Measurements from ENCODE around the gene LGALS3BP. TPM values are rescaled to one million over a fixed set of nuclear protein-coding genes. Genes with fewer than 3 reads are reported as not detected.
A peak's percentile ranks its signal among the peaks of the same experiment; 100 is the strongest.

The LGALS3BP gene
- total and polyA plus RNA-seq, 2 of the 13 experiments (the other 11 are each of a cell fraction or from before 2014, with no cell fraction given) = 137 to 332 TPM

DNA sequence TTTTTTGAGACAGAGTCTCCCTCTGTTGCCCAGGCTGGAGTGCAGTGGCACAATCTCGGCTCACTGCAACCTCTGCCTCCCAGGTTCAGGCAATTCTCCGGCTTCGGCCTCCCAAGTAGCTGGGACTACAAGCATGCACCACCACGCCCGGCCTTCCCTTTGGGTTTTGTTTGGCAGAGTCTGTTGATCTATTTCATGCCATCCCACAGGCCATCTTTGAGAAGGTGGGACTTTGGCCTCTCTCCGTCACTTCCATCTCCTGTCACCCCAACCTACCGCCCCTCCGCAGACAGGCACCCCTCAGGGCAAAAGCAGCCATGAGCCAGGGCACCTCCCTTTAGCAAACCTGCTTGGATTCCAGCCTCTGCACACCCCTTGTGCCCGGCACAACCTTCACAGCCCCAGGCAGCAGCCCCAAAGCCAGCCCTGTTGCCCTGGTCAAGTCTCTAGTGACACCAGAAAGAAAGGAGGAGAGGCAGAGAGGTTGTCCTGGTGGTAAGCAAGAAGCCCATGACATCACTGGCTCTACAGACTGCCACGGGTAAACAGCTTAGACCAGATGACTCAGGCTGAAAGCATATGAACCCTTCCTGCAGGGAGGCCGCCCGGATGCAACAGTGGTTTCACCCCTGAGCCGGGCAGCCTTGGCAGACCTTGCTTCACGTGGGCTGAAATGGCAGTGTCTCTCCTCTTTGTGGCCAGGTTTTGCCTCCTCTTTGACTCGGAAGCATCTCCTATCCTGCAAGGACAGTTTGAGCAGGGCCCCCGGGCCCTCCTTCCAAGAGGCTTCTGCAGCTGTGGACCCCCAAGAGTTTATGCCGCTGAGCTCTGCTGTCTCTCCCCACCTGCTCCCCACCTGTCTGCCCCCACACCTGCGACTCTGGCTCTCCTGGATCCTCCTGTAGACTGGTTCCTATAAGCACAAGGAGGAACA is 46.4 kb downstream of the LGALS3BP start (continued):
- TF ChIP-seq, protein P1, sequence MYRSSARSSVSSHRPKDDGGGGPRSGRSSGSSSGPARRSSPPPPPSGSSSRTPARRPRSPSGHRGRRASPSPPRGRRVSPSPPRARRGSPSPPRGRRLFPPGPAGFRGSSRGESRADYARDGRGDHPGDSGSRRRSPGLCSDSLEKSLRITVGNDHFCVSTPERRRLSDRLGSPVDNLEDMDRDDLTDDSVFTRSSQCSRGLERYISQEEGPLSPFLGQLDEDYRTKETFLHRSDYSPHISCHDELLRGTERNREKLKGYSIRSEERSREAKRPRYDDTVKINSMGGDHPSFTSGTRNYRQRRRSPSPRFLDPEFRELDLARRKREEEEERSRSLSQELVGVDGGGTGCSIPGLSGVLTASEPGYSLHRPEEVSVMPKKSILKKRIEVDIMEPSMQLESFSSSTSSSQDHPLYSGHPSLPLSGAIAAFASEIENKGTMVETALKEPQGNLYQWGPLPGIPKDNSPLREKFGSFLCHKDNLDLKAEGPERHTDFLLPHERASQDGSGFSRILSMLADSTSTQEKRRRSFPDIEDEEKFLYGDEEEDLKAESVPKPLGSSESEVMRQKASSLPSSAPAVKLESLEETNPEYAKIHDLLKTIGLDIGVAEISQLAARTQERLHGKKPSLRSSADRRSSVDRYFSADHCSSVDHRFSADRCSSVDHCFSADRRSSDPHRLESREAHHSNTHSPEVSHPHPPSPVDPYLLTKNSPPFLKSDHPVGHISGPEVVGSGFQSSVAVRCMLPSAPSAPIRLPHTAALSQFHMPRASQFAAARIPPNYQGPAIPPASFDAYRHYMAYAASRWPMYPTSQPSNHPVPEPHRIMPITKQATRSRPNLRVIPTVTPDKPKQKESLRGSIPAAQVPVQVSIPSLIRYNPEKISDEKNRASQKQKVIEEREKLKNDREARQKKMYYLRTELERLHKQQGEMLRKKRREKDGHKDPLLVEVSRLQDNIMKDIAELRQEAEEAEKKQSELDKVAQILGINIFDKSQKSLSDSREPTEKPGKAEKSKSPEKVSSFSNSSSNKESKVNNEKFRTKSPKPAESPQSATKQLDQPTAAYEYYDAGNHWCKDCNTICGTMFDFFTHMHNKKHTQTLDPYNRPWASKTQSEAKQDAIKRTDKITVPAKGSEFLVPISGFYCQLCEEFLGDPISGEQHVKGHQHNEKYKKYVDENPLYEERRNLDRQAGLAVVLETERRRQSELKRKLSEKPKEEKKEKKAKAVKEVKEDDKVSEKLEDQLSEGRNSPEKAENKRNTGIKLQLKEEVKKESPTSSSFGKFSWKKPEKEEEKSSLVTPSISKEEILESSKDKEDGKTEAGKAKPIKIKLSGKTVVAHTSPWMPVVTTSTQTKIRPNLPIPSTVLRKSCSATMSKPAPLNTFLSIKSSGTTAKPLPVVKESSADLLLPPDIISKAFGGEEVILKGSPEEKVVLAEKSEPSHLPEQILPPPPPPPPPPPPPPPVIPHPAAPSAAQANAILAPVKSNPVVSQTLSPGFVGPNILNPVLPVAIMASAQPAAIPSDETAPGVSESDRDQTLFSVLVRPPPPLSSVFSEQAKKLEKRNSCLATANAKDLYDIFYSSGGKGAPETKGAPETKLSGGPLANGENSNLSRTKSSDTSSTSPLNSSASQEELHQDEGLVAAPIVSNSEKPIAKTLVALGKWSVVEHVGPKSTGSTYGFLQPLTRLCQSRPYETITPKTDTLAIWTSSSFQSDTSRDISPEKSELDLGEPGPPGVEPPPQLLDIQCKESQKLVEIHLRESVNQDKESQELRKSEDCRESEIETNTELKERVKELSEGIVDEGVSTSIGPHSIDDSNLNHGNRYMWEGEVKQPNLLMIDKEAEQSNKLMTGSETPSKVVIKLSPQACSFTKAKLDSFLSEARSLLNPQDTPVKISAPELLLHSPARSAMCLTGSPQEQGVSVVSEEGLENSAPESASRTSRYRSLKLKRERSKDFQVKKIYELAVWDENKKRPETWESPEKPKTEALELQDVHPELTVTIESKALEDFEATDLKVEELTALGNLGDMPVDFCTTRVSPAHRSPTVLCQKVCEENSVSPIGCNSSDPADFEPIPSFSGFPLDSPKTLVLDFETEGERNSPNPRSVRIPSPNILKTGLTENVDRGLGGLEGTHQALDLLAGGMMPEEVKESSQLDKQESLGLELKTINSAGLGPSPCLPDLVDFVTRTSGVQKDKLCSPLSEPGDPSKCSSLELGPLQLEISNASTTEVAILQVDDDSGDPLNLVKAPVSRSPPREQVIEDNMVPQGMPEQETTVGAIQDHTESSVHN (CRISPR knock-in tag; IDR thresholded peaks at IDR 0.05) = no peak
- TF ChIP-seq NAIF1 (CRISPR knock-in tag; IDR thresholded peaks at IDR 0.05; ENCODE audit: borderline replicate concordance) (no peak), ISL2 (CRISPR knock-in tag; IDR thresholded peaks at IDR 0.05) (no peak), NFKB2 (CRISPR knock-in tag; IDR thresholded peaks at IDR 0.05; ENCODE audit: borderline replicate concordance) (no peak), ZNF619 (CRISPR knock-in tag; IDR thresholded peaks at IDR 0.05) (0 out of 2 replicates have a peak, but pooled peaks have one; percentile 65), PTBP1 (IDR thresholded peaks at IDR 0.05; ENCODE audit: low read depth, low read length, poor library complexity, severe bottlenecking) (no peak), ZMYM4 (CRISPR knock-in tag; IDR thresholded peaks at IDR 0.05) (no peak), GABPB1 (CRISPR knock-in tag; IDR thresholded peaks at IDR 0.05) (peak; percentile 51), ZFP36L2 (CRISPR knock-in tag; IDR thresholded peaks at IDR 0.05) (no peak), EED (CRISPR knock-in tag; IDR thresholded peaks at IDR 0.05) (no peak), SETDB1 (CRISPR knock-in tag; IDR thresholded peaks at IDR 0.05; ENCODE audit: borderline replicate concordance) (no peak), CHCHD3 (CRISPR knock-in tag; IDR thresholded peaks at IDR 0.05) (no peak)
- TF ChIP-seq, protein P2, sequence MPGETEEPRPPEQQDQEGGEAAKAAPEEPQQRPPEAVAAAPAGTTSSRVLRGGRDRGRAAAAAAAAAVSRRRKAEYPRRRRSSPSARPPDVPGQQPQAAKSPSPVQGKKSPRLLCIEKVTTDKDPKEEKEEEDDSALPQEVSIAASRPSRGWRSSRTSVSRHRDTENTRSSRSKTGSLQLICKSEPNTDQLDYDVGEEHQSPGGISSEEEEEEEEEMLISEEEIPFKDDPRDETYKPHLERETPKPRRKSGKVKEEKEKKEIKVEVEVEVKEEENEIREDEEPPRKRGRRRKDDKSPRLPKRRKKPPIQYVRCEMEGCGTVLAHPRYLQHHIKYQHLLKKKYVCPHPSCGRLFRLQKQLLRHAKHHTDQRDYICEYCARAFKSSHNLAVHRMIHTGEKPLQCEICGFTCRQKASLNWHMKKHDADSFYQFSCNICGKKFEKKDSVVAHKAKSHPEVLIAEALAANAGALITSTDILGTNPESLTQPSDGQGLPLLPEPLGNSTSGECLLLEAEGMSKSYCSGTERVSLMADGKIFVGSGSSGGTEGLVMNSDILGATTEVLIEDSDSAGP (CRISPR knock-in tag; IDR thresholded peaks at IDR 0.05; ENCODE audit: borderline replicate concordance) = no peak
- TF ChIP-seq, protein P3, sequence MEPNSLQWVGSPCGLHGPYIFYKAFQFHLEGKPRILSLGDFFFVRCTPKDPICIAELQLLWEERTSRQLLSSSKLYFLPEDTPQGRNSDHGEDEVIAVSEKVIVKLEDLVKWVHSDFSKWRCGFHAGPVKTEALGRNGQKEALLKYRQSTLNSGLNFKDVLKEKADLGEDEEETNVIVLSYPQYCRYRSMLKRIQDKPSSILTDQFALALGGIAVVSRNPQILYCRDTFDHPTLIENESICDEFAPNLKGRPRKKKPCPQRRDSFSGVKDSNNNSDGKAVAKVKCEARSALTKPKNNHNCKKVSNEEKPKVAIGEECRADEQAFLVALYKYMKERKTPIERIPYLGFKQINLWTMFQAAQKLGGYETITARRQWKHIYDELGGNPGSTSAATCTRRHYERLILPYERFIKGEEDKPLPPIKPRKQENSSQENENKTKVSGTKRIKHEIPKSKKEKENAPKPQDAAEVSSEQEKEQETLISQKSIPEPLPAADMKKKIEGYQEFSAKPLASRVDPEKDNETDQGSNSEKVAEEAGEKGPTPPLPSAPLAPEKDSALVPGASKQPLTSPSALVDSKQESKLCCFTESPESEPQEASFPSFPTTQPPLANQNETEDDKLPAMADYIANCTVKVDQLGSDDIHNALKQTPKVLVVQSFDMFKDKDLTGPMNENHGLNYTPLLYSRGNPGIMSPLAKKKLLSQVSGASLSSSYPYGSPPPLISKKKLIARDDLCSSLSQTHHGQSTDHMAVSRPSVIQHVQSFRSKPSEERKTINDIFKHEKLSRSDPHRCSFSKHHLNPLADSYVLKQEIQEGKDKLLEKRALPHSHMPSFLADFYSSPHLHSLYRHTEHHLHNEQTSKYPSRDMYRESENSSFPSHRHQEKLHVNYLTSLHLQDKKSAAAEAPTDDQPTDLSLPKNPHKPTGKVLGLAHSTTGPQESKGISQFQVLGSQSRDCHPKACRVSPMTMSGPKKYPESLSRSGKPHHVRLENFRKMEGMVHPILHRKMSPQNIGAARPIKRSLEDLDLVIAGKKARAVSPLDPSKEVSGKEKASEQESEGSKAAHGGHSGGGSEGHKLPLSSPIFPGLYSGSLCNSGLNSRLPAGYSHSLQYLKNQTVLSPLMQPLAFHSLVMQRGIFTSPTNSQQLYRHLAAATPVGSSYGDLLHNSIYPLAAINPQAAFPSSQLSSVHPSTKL (CRISPR knock-in tag; IDR thresholded peaks at IDR 0.05) = peak; percentile 66

Data from HepG2 (cell line).